Gastroesophageal sphincter (tissue), 4 donors: Measurements from ENCODE around the gene TMEM181. TPM values are rescaled to one million over a fixed set of nuclear protein-coding genes. Genes with fewer than 3 reads are reported as not detected.

Source experiments
- ATAC-seq: fragments of 150-250 bp; one replicate; pipeline ENCODE4 v1.9.1; 2016; ENCODE audit warnings: mild to moderate bottlenecking, moderate library complexity
- H3K27ac ChIP-seq, 4 donors: fragments of 200-600 bp; sonication (generic) in 3 of 4; 1 replicate in 3 of 4; 2 replicates in 1 of 4; pipeline ENCODE4 v1.5.1; 2016 to 2019
- H3K27me3 ChIP-seq: fragments of 200-600 bp; sonication (generic); one replicate; pipeline ENCODE4 v1.5.1; 2019
- H3K36me3 ChIP-seq, 2 donors: fragments of 200-600 bp; sonication (generic); one replicate each; pipeline ENCODE4 v1.5.1; 2019; ENCODE audit warnings: control low read depth in 1 of 2
- H3K4me1 ChIP-seq, 3 donors: fragments of 200-600 bp; sonication (generic); 1 replicate in 2 of 3; 2 replicates in 1 of 3; pipeline ENCODE4 v1.5.1; 2016 to 2019; ENCODE audit warnings: control low read depth in 2 of 3
- H3K4me3 ChIP-seq, 2 donors: fragments of 200-600 bp; sonication (generic); one replicate each; pipeline ENCODE4 v1.5.1; 2019; ENCODE audit warnings: mild to moderate bottlenecking in 1 of 2, moderate library complexity in 1 of 2
- H3K9me3 ChIP-seq, 3 donors: fragments of 200-600 bp; sonication (generic); one replicate each; pipeline ENCODE4 v1.5.1; 2017 to 2019; ENCODE audit warnings: control low read depth in 2 of 3
- CTCF ChIP-seq, 4 experiments: fragments of 200-600 bp in 2 of 4; fragments of 450-650 bp in 2 of 4; sonication (generic) in 1 of 4; IDR thresholded peaks; one replicate each; pipeline ENCODE4 v1.5.1; 2017 to 2019; ENCODE audit warnings: antibody characterized with exemption in 4 of 4, mild to moderate bottlenecking in 2 of 4, moderate library complexity in 2 of 4
- EP300 ChIP-seq: sonication (generic); formaldehyde crosslinking; IDR thresholded peaks from one replicate; pipeline ENCODE4 v1.6.1; 2017; ENCODE audit warnings: antibody characterized with exemption, mild to moderate bottlenecking
- POLR2A ChIP-seq, 2 donors: fragments of 450-650 bp; IDR thresholded peaks; one replicate each; pipeline ENCODE4 v1.6.1; 2017; ENCODE audit warnings: antibody characterized with exemption in 2 of 2, mild to moderate bottlenecking in 2 of 2, moderate library complexity in 1 of 2
- POLR2AphosphoS5 ChIP-seq: sonication (generic); formaldehyde crosslinking; IDR thresholded peaks from one replicate; pipeline ENCODE4 v1.6.1; 2017; ENCODE audit warnings: antibody characterized with exemption
- WGBS, 2 donors: methylation state at CpG; one replicate each; pipeline ENCODE4 v1.1.5; 2018; ENCODE audit warnings: low coverage in 1 of 2; 5-methylcytosine and 5-hydroxymethylcytosine counted together
- total RNA-seq, 4 donors: library from RNA; depleted of rRNA; stranded (reverse); fragments of >200 nt; gene quantifications; one replicate each; pipeline ENCODE4 v1.1.0, GENCODE V29; 2016

The TMEM181 gene
- total RNA-seq, 4 donors from 2014 or later: 26.8 to 38.3 (median 29.3) TPM

GRCh38 chr6:158516098-158516497 is 43.8 kb upstream of the TMEM181 start:
- H3K36me3 ChIP-seq: no peaks in the 10 kb centered on the region
- ATAC-seq: no peak
- peaks cover 50% of the 10 kb centered on the region for H3K27me3 ChIP-seq
- no peaks in the 10 kb centered on the region for H3K9me3 ChIP-seq
- no CpG with 5 or more reads among the region's 33 CpGs for WGBS, 2 donors
- H3K4me1 ChIP-seq: peaks cover 0 to 18% (median 2%) of the 10 kb centered on the region in 3 donors
- H3K27ac ChIP-seq: no peak overlapping the region
- no peak for TF ChIP-seq POLR2AphosphoS5
- TF ChIP-seq EP300: no peak
- no peak for TF ChIP-seq CTCF (IDR thresholded peaks at IDR 0.05)
- no peak for TF ChIP-seq POLR2A (IDR thresholded peaks at IDR 0.05)
- H3K4me3 ChIP-seq: no peak overlapping the region

- H3K4me3 ChIP-seq: no peak overlapping the region
- ATAC-seq: no peak
- peaks cover 59% of the 10 kb centered on the region for H3K27me3 ChIP-seq
- no peaks in the 10 kb centered on the region for H3K9me3 ChIP-seq
- no peak for TF ChIP-seq EP300
- TF ChIP-seq POLR2A (IDR thresholded peaks at IDR 0.05): no peak
- TF ChIP-seq POLR2AphosphoS5: no peak
- TF ChIP-seq CTCF (IDR thresholded peaks at IDR 0.05): no peak
- no peak overlapping the region for H3K27ac ChIP-seq
- peaks cover 0 to 18% (median 2%) of the 10 kb centered on the region in 3 donors for H3K4me1 ChIP-seq
- no peaks in the 10 kb centered on the region for H3K36me3 ChIP-seq
- no CpG with 5 or more reads among the region's 8 CpGs for WGBS, 2 donors
These were observed 42.9 kb upstream of the TMEM181 start for GRCh38 chr6:158517038-158517437.

- Histone ChIP-seq H3K36me3 (no peaks in the 10 kb centered on the region), H3K4me1 (peaks cover 0 to 18% (median 2%) of the 10 kb centered on the region in 3 donors), H3K27ac (no peak overlapping the region), H3K9me3 (no peaks in the 10 kb centered on the region), H3K4me3 (no peak overlapping the region), H3K27me3 (peaks cover 62% of the 10 kb centered on the region)
- no peak for ATAC-seq
- 63 to 85% methylated on average over 4 of the region's 5 CpGs for WGBS, 2 donors
- TF ChIP-seq EP300: no peak
- no peak for TF ChIP-seq POLR2A (IDR thresholded peaks at IDR 0.05)
- no peak for TF ChIP-seq CTCF (IDR thresholded peaks at IDR 0.05)
- no peak for TF ChIP-seq POLR2AphosphoS5
These were observed 42.3 kb upstream of the TMEM181 start for GRCh38 chr6:158517581-158517980.

- peaks cover 0 to 18% (median 2%) of the 10 kb centered on the region in 3 donors for H3K4me1 ChIP-seq
- WGBS, 2 donors: 8 to 13% methylated on average over 16 of the region's 18 CpGs
- no peak overlapping the region for H3K27ac ChIP-seq
- no peak for TF ChIP-seq POLR2A (IDR thresholded peaks at IDR 0.05)
- TF ChIP-seq CTCF (IDR thresholded peaks at IDR 0.05): peak in 3 of 4 experiments; percentile 34 to 54 (median 38)
- no peak for TF ChIP-seq EP300
- no peak for TF ChIP-seq POLR2AphosphoS5
- no peak for ATAC-seq
- H3K4me3 ChIP-seq: peak overlapping the region in 1 of 2 donors; percentile 3
- peaks cover 71% of the 10 kb centered on the region for H3K27me3 ChIP-seq
- H3K36me3 ChIP-seq: no peaks in the 10 kb centered on the region
- no peaks in the 10 kb centered on the region for H3K9me3 ChIP-seq
These were observed 41.4 kb upstream of the TMEM181 start for GRCh38 chr6:158518191-158519127.
